Hindlimb muscle (tissue), 1 donor: ENCODE results near the gene RPL10. TPM values are rescaled to one million over a fixed set of nuclear protein-coding genes. Genes with fewer than 3 reads are reported as not detected.
A peak's percentile ranks its signal among the peaks of the same experiment; 100 is the strongest.

ENCODE experiments used
- DNase-seq: peaks from one replicate; pipeline ENCODE4 v3.0.0-alpha.2; 2013
- polyA plus RNA-seq: library from polyadenylated mRNA; unstranded; fragments of 120-200 nt; gene quantifications from one replicate; pipeline ENCODE4 v1.2.1, GENCODE V29; 2013; ENCODE audit not compliant: insufficient read length

Gene RPL10
- polyA plus RNA-seq, 1 donor, result 5,697 TPM

DNA sequence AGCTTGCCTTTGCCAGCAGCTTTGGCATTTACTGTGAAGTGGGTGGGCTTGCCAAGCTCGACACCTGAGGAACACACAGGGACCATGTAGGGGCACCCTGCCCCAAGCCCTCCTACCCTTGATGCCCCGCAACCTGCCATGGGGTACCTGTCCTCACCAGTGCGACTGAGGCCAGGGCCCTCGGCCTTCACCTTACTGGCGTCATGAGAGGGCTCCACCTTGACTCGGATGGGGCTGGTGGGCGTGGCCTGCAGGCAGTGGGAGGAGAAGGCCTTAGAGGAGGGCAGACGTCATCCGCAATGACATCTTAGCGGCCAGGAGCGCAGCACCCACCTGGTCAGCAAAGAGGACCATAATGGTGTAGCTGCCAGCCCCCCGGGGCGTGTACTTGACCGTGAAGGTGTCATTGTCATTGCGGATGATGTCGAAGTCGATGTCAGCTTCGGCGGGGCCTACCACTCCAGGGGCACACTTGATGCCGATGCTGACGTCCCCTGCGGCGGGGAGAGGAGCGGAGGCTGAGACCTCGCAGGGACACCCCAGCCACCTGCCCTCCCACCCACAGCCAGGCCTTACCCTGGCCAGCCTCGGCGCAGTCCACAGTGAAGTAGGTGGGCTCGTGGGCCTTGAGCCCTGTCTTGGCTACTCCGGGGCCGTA, 36.0 kb upstream of the RPL10 start:
- no peak for DNase-seq

DNA sequence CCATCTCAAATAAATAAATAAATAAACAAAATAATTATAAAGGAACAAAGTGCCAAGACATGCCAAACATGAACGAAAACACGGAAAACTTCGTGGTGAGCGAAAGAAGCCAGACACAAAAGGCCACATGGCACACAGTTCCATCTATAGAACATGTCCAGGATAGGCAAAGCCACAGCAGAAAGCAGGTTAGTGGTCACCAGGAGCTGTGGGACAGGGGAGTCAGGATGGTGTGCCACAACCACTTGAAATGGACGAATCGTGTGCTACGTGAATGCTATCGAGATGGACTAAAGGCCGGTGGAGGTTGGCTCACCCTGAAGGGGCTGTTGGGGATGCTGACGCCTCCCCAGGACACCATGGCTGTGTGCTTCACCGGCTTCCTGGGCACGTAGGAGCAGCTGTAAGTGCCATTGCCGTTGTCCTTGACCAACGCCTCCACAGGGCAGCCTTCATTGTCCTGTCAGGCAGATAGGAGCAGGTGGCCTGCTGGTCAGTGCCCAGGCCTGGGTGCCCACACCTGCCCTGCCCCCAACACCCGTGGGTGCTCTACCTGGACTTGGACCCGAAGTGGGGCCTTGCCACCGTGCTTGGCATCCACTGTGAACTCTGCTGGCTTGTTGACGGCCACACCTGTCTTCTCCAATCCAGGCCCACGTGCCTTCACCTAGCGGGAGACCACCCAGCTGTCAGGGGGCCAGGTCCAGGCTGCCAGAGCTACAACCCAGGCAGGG, 34.3 kb upstream of the RPL10 start:
- DNase-seq, result no peak

DNA sequence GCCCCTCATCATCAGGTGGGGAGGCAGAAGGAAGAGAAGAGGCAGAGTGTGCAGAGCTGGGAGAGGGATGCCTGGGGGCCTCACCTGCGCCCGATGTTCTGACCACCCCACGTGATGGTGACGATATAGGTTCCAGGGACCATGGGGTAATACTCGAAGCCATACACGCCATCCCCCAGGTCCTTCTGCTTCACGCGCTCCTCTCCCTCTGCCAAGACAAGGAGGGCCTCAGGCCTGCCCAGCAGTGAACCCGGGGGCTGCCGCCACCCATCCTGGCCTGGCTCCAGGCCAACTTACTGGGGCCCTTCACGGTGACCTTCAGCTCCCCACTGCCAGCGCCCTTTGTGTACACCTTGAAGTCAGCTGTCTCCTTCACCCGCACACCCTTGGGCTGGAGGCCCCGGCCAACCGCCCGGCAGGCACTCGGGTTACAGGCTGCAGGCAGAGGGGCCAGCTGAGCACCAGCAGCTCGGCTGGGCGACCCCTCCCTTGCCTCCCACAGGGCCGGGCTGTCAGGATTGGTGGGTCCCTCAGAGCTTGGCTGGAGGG, 33.1 kb upstream of the RPL10 start:
- no peak for DNase-seq

DNA sequence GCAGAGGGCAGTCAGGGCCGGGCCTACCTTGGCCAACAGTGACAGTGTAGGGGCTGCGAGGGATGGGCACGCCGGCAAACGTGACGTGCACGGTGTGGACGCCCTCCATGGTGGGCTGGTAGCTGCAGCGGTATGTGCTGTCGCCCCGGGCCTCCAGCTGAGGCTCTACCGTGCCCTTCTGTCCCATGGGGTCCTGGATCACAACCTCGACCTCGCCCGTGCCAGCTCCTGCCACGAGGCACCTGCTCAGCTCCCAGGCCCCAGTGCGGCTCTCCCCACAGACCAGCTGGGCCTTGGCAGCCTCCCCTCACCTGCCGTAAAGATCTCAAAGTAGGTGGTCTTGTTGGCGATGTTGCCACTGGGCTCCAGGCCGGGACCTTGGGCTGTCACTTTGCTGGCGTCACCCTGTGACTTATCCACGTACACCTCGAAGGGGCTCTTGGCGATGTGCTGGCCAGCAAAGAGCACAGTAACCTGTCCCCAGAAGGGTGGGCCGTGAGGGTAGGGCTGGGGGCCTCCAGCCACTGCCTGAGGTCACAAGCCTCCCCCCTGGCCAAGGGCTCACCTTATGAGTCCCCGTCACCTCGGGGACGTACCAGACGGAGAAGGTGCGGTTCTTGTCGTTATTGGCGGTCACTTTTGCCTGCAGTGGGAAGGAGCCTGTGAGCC, 32.0 kb upstream of the RPL10 start:
- DNase-seq, result no peak

DNA sequence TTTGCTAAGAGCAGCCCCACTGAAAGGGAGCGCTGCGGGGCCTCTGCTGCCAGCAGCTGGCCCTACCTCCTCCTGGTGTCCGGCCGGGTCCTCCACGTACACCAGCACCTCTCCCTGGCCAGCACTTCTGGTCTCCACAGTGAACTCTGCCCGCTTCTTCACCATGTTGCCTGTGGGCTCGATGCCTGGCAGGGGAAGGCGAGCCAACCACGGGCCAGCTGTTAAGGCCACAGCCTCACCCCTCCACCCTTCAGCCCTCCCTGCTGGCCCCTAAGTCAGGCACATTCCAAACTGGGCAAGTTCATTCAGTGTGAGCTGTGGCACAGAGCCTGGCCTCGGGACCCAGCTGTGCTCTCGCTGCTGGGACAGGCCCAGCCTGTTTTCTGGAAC, 31.5 kb upstream of the RPL10 start:
- no peak for DNase-seq

DNA sequence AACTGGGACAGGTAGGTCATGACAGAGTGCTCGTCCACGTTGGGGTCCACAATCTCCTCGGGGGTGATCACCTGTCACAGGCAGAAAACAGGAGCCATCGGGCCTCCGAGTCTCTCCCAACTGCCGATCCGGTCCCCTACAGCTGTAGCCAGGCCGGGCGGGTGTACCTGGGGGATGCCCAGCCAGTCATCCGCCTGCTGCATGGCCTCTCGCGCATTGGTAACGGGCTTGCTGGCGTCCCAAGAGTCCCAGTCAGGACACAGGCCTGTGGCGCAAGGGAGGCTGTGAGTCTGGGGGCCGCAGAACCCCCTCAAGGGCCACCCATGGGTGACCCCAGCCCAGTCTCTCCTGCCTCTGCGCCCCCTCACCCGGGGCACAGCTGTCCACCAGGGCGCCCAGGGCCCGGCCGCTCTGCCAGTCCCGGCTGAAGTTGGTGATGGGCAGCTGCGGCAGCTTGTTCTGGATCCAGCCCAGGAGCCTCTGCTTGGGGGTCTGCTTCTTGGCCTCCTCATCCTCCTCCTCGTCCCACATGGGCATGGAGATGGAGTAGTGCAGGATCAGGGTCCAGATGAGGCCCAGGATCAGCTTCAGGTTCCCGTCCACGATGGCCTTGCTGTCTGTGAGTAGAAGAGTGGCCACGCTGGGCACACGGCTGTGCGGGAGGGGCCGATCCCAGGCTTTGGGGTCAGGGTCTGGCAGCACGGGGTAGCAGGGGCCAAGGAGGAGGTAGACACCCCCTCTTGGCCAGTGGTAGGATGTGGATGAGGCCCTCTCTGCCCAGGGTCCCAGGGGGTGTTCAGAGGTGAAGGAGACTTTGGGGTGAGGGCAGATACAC, 30.5 kb upstream of the RPL10 start:
- no peak for DNase-seq

DNA sequence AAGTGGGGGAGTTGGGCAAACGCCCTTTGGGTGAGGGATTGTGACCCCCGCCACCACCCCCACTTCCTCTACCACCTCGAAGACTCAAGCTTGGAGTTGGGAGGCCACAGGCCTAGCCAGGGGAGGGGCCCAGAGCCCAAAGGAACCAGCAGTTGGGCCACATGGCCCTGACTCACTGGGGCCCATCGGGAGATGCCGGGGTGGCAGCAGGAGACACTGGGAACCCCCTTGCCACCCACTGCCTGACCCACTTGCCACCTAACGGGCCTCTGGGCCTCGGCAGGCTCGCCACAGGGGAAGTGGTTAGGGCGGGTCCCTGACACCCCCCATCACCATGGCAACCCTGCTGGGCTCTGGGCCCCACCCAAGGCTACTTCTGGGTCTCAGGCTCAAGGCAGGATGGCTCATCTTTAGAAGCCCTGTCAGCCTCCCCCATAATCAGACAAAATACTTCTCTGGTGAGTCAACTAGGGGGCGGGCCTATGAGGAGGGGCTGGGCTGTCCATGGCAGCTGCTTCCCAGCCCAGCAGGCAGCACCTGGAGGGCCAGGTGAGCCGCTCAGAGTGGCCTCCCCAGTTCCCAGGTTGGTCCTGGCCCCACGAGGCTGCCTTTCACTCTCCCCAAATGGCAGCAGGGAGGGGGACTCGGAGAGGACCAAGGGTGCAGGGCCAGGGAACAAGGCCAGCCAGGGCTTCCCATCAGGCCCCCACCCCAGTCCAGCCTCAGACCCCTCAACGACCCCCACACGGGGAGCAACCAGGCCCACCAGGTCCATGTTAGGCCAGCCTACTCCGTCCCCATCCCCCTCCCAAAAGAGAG, 29.3 kb upstream of the RPL10 start:
- peak; percentile 51 for DNase-seq

DNA sequence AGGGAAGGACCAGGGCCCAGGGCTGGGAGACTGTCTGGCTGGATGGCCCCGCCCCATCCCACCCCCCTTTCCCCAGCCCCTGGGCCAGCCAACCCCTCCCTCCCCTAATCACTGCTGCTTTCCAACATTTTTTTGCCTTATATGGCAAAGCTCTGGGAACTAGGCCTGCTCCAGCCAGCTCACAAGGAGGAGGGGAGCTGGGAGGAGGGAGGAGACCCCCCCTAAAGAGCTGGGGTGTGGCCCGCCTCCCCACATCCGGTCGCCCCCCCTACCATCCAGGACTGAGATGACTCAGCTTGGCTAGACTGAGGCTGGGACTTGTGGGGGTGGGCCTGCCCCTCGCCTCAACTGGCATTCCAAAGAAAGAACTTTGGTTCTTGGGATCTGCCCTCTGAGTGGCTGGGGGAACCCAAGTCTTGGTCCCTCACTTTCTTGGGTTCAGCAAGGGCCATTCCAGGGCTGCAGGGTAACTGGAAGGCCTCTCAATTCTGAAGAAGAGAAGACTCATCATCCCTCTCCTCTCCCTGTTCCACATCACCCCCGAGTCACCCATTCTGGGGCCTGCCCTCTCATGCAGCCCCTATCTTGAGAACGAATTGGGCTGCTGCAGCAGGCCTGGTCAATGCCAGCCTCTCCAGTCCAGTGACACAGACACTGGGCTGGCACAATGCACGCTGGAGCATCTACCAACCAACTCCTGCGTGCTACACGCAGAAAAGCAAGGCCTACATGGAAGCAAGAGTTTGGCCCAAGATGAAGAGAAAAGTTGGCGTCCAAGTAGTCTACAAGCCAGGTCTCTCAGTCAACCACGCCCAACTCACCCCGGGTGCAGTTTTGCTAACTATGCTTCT, 28.5 kb upstream of the RPL10 start:
- peak; percentile 84 for DNase-seq

DNA sequence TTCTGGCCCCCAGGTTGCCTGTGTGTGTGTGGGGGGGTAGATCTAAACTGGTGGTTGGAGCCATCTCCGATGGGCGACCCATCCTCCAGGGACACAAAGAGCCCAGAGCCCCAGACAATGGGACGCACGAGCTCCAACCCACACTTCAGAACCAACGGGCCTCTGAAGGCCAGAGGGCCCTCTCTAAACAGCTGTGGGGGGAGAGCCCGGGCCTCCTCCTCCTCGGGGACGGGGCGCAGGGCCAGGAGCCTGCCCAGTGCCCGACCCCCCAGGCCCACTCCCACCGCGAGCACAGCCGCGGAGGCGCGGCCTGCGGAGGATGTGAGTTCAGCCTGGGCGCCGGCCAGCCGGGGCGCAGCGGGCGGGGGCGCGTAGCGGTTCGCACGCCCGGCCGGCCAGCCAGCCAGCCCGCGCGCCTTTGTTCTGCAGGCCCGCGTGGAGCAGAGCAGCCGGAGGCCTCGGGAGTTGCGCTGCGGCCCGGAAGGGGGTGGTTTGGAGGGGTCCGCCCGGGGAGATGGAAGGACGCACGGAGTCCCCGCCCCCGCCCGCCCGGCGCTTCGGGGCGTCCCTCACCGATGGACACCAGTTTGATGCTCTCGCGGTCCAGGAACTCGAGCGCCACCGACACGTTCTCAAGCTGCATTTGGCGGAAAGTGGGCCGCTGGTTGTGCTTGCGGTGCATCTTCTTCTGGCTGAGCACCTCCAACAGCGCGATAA, 27.7 kb upstream of the RPL10 start:
- peak; percentile 51 for DNase-seq

DNA sequence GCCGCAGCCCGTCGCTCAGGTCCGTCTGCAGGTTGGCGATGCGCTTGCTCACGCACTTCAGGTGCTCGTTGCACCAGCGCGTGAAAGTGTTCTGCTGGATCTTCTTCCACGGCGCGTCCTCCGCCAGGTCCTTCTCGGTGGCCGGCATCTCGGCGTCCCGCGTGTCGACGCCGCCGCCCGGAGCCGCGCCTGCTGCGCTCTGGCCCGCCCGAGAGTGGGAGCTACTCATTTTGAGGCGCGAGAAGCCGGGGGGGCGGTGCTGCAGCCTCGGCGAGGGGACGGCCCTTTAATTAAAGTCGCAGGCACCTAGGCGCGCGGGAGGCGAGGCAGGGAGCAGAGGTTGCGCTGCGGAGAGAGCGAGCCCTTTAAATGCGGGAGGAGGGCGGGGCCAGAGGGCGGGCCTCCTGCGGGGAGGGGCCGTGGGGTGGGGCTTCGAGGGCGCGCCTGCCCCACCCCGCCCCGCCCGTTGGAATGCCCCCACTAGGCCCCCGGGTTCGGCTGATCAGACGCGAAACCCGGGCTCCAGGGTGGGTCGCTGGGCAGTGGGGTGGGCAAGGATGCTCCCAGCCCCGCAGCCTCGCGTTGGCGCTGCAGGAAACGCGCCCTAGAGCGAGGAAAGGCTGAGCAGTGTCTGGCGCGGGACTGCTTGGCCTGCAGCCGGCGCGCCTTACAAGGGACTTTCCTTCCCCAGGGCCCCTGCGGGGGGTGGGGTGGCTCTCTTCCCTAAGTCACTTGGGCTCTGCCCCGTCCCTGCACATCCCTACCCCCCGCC, 27.0 kb upstream of the RPL10 start:
- DNase-seq, result peak; percentile 89

DNA sequence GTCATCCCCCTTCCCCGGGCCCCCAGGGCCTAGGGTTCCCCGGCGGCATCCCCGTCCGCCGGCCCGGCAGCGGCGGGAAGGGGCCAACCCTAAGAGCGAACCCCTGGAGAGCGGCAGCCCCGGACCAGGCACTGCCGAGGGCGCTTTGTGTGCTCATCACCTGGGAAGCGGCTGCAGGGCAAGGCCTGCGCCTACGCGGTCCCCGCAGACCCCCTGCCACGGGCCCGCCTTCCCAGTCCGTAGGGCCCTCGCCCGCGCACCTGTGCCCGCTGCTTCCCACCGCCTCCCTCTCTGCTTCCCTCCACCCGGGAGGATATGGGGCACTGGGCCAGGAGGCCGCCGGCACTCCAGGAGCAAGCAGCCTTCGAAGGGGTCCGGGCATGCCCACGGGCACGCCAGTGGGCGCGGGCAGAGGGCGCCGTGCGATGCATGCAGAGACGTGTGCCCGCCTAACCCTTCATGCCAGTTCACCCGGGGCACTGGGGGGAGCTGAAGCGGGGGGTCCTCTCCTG, 26.3 kb upstream of the RPL10 start:
- no peak for DNase-seq

DNA sequence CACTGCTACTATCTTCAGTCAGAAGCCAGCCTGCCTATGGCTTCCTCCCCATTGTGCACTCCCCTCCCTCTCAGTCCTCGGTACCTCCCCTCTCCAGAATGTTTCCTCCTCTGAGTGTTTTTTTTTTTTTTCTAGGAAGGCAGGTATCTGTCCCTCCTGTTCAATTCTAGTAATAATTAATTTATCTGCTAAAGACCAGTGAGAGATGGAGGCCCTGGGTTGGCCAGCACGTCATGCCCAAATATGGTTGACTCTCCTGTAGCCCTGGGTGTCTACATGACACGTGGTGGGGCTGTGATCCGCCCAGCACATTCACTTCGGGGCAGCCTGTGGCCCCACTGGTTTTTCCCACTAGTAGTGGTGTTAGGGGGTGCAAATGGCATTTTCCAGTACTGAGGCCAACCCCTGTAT, 25.6 kb upstream of the RPL10 start:
- no peak for DNase-seq

DNA sequence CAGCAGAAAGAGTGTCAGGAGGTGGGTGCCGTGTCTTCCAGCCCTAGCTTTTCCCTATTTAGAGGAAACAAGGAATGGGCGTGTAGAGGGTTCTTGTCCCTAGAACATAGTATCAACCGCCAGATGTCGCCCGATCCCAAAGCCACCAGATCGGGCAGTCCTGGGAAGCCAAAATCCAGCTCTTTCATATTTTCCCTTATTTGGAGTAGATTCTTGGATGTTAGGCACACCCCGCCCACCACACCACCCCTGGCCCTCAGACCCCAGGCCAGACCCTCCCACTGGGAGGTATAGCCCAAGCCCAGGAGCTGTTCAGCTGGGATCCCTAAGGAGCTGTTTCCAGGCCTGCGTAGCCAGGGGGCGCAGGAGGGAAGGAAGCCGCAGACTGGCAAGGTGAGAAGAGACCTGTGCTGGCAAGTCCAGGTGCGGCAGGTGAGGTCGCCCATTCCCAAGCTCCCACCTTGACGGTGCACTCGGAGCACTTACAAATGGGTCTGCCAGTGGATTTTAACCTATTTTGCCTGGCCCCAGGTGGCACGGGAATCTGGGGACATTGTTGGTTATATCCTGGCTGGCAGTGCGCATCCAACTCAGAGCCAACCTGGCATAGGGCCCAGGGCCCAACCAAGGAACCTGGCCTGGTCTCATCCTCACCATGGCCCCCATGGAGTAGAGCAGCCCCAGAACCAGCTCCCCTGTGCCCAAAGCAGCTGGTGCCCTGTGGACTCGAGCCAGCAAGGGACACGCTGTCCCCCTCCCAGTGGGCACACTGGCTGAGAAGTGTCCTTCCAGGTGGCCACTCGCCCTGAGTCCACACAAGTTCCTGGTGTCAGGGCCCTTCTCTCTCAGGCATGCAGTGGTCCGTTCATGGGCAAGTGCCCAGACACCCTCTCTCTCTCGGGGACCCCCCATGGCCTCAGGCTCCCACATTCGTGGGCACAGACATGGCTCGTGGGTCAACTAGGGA, 24.6 kb upstream of the RPL10 start:
- DNase-seq, result peak; percentile 64

DNA sequence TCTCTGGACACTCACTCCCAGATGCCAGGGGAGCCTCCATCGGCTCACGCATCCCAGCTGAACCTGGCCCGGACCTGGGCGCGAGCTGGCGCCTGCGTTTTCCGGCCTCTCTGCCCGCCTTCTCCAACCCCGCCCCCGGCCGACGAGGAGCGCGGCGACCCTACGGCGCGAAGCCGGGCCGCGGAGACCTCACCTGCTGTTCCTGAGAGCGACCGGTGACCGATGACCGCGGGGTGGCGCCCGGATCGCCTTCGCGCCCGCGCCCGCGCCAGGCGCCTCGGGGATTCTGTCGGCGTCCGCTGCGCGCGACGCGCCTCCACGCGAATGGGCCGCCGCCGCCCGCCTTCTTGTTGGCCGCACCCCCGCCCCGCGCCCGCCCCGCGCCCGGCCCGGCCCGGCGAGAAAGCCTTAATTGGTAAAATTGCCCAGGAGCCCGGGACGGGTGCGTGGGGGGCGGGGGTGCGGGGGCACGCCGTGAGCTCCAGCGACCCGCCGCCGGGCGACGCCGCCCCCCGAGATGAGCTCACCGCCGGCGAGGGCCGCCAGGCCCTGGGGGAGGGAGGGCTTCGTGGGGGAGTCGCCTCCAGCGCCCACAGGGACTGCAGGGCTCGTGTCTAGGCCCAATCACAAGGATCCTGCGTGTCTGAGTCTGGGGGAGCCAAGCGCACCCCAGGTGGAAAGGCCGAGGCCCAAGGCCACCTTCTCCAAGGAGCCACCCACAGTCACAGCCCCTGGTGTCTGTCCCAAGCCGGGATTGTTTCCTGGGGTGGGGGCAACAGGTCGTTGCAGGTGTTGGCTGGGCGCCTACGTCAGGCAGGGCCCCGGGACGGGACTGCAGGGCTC, 23.6 kb upstream of the RPL10 start, which contains the start of gene FLNA:
Gene FLNA (minus strand): TSS at position 322 of the 843 bp plus-strand sequence. CDS start 3,389 bp downstream, outside the sequence.
- no peak for DNase-seq

DNA sequence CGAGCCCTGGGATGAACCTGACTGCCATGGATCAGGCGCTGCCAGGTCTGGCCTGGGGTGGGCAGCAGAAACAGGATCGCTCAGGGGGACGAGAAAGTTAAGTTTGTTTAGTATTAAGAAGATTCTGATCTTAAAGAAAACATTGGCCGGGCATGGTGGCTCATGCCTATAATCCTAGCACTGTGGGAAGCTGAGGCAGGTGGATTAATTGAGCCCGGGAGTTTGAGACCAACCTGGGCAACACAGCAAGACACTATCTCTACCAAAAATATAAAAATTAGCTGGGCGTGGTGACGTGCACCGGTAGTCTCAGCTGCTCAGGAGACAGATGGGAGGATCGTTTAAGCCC, 23.0 kb upstream of the RPL10 start:
- no peak for DNase-seq

DNA sequence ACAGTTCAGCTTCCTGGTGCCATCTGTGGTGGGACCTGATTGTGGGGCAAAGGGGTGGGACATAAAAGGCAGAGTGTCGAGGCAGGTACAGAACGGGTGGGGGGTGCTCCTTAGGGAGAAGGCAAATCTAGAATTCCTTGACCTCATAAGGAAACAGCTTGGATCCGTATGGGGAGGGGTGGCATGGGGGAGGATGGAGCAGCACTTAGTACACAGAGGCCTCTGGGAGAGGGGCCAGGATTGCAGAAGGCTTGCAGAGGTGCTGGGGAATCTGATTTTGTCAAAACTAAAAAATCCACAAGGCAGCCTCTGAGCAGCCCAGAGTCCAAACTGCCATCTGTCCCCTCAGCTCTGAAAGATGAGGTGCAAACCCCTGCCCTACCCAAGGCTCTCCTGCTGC, 21.4 kb upstream of the RPL10 start:
- no peak for DNase-seq
